Adrenal gland (tissue), 12 donors: Measurements from ENCODE around the gene SPATA12. TPM values are rescaled to one million over a fixed set of nuclear protein-coding genes. Genes with fewer than 3 reads are reported as not detected.
A peak's percentile ranks its signal among the peaks of the same experiment; 100 is the strongest.

ENCODE experiments used
- DNase-seq, 7 donors: peaks; one replicate each; pipeline ENCODE4 v3.0.0-alpha.2; 2019 to 2020
- H3K27ac ChIP-seq, 5 donors: fragments of 200-600 bp; sonication (generic) in 4 of 5; 1 replicate in 3 of 5; 2 replicates in 2 of 5; pipeline versions ENCODE4 v1.5.1 to v1.8.0; 2016 to 2020; ENCODE audit warnings: mild to moderate bottlenecking in 1 of 5
- H3K27me3 ChIP-seq: fragments of 200-600 bp; 2 replicates; pipeline ENCODE4 v1.8.0; 2021
- H3K36me3 ChIP-seq, 2 donors: fragments of 200-600 bp; replicated peaks in 1 of 2; 1 replicate in 1 of 2; 2 replicates in 1 of 2; pipeline versions ENCODE4 v1.5.1 to v1.8.0; 2018 to 2022
- H3K4me1 ChIP-seq, 2 donors: fragments of 200-600 bp; replicated peaks in 1 of 2; 1 replicate in 1 of 2; 2 replicates in 1 of 2; pipeline versions ENCODE4 v1.5.1 to v1.8.0; 2018 to 2021
- H3K4me3 ChIP-seq, 4 donors: fragments of 200-600 bp; sonication (generic) in 3 of 4; one replicate each; pipeline ENCODE4 v1.5.1; 2016 to 2018
- H3K9me3 ChIP-seq, 3 donors: fragments of 200-600 bp; sonication (generic) in 1 of 3; replicated peaks in 1 of 3; 1 replicate in 2 of 3; 2 replicates in 1 of 3; pipeline versions ENCODE4 v1.5.1 to v1.8.0; 2016 to 2021
- POLR2A ChIP-seq, 2 donors: fragments of 450-650 bp; IDR thresholded peaks; one replicate each; pipeline ENCODE4 v1.6.1; 2017; ENCODE audit warnings: antibody characterized with exemption in 2 of 2, mild to moderate bottlenecking in 2 of 2, moderate library complexity in 1 of 2
- WGBS, 4 donors: extraction: QIAGEN DNeasy Blood & Tissue Kit in 2 of 4; methylation state at CpG; one replicate each; pipeline versions ENCODE4 v1.1.5 to v1.1.7; 2013 to 2017; 5-methylcytosine and 5-hydroxymethylcytosine counted together
- intact Hi-C, 2 donors: fragments of 100-400 bp; cut with DNase I; formaldehyde crosslinking; loops; one replicate each; pipeline versions ENCODE4 v1.14.1 to v1.15.0; 2022 to 2023
- polyA plus RNA-seq, 3 donors: library from polyadenylated mRNA; stranded (reverse); fragments of 200-250 nt in 2 of 3; fragments of 350-450 nt in 1 of 3; fragmentation: Illumina TruSeq in 1 of 3; extraction: RNeasy Lipid Tissue Mini Kit (QIAGEN cat#74804) in 1 of 3; gene quantifications; one replicate each; pipeline ENCODE4 v1.2.3, GENCODE V29; 2013 to 2014
- total RNA-seq, 9 donors: library from RNA; depleted of rRNA in 4 of 9; stranded (reverse); fragments of >200 nt in 4 of 9; fragments of 120-200 nt in 1 of 9; fragmentation: NEBNext Ultra II Directional in 1 of 9; extraction: Animal tissue kit (Norgen Biotek cat#: 25700) in 1 of 9; gene quantifications; one replicate each; pipeline versions ENCODE4 v1.1.0 to v1.2.4, GENCODE V29; 2013 to 2023
- TF ChIP-seq, protein P1 (sequence below), 6 experiments: fragments of 450-650 bp in 4 of 6; fragments of 200-600 bp in 2 of 6; sonication (generic) in 1 of 6; IDR thresholded peaks; 1 replicate in 5 of 6; 2 replicates in 1 of 6; pipeline versions ENCODE4 v1.5.1 to v1.8.0; 2016 to 2021; ENCODE audit warnings: antibody characterized with exemption in 6 of 6, mild to moderate bottlenecking in 2 of 6, moderate library complexity in 1 of 6
- donor health status: healthy with polysubstance abuse.
- donor health status: Bipolar disorder and iron deficiency.
- donor health status: DM: yes; HTN: yes; CAD: no.
- donor health status: DM: no; HTN: no; CAD: no.
- donor health status: DM: no; HTN: no; CAD: no.
- donor health status: DM: yes; HTN: yes; CAD: no.

SPATA12 gene
- total and polyA plus RNA-seq, 12 donors = 0.07 to 0.83 (median 0.44) TPM; not detected in 4

DNA sequence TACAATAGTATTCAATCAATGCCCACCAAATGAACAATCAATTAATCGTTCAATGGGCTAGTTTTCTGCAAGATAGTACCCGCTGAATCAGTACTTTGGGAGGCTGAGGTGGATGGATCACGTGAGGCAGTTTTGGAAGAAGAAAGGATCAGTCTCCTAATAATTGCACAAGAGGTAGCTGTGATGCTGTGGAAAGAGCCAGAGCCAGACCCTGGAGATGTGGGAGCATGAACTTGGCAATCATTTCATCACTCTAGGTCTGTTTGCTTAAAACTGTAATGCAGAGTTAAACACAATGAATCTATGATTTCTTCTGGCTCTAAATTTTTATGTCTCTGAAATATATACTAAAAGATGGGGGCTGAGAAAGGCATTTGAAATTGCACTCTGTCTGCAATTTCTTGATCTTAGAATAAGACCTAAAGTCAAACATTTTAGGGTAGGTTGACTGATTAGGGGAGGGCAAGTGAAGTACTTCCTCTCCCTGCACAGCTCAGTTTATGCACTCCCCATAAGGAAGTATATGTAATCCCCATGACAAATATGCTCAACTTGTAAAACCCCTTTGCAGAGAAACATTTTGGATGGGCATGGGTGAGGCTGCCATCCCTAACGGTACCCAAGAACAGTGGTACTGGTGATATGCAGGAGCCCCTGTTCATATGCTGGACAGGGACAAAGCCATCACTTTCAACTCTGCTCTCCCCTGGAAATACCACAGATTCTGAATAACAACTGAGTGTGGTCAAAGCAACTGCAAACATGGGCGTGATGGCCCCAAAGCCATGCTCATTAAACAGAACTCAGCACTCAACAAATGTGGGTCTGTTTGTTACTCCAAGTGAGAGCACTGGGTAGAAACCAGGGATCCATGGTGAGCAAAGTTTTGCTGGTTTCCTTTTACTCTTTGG, 28.6 kb upstream of the SPATA12 start:
- H3K9me3 ChIP-seq = no peaks in the 10 kb centered on the region
- intact Hi-C loops = no loop called here

DNA sequence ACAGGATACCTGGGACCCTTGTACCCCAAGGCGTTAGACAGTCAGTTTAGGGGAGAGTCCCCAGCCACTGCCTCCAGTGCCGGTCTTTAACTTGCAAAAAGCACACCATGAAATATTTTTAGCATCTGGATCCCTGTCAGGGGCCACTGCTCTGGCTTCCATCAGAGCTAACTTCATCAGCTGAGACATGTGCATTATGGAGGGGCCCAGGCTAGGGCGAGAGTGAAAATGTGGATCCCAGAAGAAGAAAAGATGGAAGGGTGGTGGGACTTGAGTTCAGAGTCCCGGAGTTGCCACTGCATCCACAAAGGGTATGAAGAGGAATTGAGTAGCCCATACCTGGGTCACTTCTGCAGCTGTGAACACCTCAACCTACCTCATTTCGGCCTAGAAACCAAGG, 23.5 kb upstream of the SPATA12 start:
- intact Hi-C loops = no loop called here
- no peak for DNase-seq

More for the DNA sequence above, 28.6 kb upstream of the SPATA12 start:
- 73 to 95% (median 84%) methylated on average over 5 of the region's 5 CpGs for WGBS, 4 donors
- TF ChIP-seq, protein P1, sequence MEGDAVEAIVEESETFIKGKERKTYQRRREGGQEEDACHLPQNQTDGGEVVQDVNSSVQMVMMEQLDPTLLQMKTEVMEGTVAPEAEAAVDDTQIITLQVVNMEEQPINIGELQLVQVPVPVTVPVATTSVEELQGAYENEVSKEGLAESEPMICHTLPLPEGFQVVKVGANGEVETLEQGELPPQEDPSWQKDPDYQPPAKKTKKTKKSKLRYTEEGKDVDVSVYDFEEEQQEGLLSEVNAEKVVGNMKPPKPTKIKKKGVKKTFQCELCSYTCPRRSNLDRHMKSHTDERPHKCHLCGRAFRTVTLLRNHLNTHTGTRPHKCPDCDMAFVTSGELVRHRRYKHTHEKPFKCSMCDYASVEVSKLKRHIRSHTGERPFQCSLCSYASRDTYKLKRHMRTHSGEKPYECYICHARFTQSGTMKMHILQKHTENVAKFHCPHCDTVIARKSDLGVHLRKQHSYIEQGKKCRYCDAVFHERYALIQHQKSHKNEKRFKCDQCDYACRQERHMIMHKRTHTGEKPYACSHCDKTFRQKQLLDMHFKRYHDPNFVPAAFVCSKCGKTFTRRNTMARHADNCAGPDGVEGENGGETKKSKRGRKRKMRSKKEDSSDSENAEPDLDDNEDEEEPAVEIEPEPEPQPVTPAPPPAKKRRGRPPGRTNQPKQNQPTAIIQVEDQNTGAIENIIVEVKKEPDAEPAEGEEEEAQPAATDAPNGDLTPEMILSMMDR (IDR thresholded peaks at IDR 0.05) = no peak
- TF ChIP-seq POLR2A (IDR thresholded peaks at IDR 0.05) = no peak
- Histone ChIP-seq H3K4me1 (peaks cover 22 to 24% of the 10 kb centered on the region in 2 donors), H3K27ac (no peak overlapping the region), H3K4me3 (no peak overlapping the region), H3K36me3 (no peaks in the 10 kb centered on the region), H3K27me3 (no peaks in the 10 kb centered on the region)
- peak in 1 of 7 donors; percentile 4 for DNase-seq

DNA sequence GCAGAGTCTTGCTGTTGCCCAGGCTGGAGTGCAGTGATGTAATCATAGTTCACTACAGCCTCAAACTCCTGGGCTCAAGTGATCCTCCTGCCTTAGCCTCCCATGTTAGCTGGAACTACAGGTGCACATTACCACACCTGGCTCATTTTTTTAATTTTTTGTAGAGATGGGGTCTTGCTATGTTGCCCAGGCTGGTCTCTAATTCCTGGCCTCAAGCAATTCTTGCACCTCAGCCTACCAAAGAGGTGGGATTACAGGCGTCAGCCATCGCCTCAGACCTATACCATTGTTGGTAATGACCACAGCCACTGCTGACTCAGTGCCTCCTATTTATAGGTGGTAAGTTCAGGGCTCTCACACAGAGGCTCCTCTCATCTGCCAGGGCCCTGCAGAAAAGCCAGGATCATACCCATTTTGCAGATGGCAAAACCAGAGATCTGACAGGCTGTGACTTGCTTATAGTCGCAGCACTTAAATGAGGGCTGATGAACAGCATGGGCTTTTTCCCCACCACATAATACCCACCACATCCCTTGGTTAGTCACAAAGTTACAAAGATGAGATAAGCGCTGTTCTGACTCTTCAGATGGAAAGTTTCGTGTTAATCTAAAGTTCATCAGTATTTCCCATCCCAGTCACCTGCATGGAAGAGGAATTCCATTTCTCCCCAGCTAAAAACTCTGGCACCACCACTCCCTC, 21.8 kb upstream of the SPATA12 start:
- peaks cover 9 to 10% of the 10 kb centered on the region in 2 donors for H3K4me1 ChIP-seq
- WGBS, 4 donors = 93 to 100% (median 97%) methylated on average over 5 of the region's 5 CpGs
- intact Hi-C loops = no loop called here

More for the DNA sequence above, 23.5 kb upstream of the SPATA12 start:
- H3K9me3 ChIP-seq = no peaks in the 10 kb centered on the region
- no peak for TF ChIP-seq POLR2A (IDR thresholded peaks at IDR 0.05)
- TF ChIP-seq, protein P1 (IDR thresholded peaks at IDR 0.05) = no peak
- no peaks in the 10 kb centered on the region for H3K36me3 ChIP-seq
- no peaks in the 10 kb centered on the region for H3K27me3 ChIP-seq
- H3K4me1 ChIP-seq = peaks cover 5 to 8% of the 10 kb centered on the region in 2 donors
- H3K27ac ChIP-seq = no peak overlapping the region
- 75 to 96% (median 91%) methylated on average over 5 of the region's 5 CpGs for WGBS, 4 donors
- no peak overlapping the region for H3K4me3 ChIP-seq

More for the DNA sequence above, 21.8 kb upstream of the SPATA12 start:
- no peaks in the 10 kb centered on the region for H3K9me3 ChIP-seq
- H3K4me3 ChIP-seq = no peak overlapping the region
- no peaks in the 10 kb centered on the region for H3K27me3 ChIP-seq
- no peak for DNase-seq
- TF ChIP-seq, protein P1 (IDR thresholded peaks at IDR 0.05) = no peak
- no peak for TF ChIP-seq POLR2A (IDR thresholded peaks at IDR 0.05)
- no peaks in the 10 kb centered on the region for H3K36me3 ChIP-seq
- no peak overlapping the region for H3K27ac ChIP-seq
